Measurements from ENCODE around the gene EXOC4.
A peak's percentile ranks its signal among the peaks of the same experiment; 100 is the strongest.
"Not testable (repeated sequence)": the region's sequence is repeated elsewhere in the genome, so short reads cannot be mapped to it uniquely, and the experiment has no call there.

EXOC4 gene

DNA sequence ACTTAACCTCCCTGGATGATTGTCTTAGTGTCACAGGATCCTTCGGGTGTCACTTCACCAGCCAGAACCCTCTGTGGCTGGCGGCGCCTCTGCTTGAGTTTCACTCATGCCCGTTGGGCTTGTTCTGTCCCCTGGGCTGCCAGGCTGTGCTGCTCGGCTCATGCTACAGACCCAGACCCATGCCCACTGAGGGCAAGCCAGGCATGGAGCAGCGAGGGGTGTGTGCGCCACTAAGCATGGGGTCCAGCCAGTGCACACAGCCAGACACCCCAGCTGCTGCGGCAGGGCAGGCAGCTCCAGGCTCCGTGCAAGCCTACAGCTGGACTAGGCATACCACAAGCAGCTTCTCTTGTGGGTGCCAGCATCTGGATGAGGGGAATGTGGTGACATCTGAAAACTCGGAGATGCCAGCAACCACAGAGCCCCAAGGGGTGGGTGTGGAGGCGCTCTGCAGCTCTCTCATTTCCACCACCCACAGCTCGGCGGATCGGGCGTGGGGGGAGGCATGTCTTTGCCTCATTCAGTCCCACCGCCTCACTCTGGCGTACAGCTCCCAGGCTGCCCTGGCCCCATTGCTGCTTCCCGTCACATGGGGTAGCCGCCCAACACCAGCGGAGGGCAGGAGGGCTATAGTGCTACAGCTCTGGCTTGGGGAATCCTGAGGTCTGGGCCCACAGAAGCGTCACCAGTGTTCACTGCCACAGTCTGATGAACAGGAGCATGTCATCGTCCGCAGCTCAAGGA, 604.7 kb downstream of the EXOC4 start:
- DNase-seq, result no peak

DNA sequence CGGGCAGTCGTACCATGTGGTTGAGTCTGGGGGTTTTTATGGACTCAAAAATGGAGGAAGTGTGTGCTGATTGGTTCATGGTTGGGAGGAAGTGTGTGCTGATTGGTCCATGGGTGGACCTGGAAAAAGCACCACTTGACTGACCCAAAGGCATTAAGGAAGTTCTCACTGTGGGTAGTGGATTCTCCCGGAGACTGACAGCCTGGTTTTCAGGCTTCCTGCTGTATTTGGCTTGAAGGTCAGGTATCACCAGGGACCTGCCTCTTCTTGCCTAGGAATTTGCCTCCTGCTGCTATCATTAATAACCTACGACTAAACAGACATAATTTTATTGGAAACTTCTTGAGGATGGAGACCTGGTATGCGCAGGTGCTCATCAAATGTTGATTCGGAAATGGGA, 605.4 kb downstream of the EXOC4 start:
- no peak for DNase-seq

DNA sequence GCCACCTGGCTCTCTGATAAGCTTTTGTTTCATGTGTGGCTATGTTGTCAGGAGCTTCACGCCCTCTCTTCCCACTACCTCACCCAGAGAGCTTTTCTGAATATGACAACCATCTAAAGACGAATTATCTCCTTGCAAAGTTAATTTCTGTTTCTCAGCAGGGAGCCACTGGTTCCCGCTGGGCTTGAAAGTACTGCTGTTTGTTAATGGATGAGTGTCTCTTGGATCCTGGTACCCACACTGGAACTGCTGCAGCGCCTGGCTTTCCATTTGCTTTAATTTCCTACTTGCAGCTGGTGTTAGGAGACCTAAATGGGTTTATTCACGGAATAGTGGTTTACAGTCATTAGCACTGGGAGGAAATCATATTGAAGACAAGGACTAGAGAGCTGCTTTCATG, 606.4 kb downstream of the EXOC4 start:
- DNase-seq, result no peak

DNA sequence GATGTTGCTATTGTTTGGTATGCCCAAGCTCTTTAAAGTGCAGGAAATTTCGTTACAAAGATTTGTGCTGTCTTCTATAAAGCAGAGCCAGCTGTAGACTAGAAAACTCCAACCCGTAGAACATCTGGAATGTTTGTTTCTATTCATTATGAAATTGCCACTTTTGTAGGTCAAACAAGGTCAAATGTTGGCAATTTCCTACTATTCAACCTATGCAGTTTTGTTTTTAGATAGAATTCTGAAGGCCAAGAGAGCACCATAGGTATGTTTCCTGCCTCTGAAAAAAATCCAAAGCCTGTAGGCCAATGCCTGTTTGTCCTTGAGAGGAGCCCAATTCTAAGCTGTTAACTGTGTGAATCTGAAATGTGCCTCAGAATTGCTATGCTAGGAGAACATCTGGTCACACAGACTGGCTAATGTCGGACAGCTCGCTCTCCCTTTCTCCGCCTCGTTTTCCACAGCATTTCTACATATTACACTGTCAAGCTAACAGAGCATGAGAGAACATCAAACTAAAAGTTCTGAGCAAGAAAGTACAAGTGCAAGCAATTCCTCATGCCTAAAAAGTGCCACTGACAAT, 607.1 kb downstream of the EXOC4 start:
- no peak for DNase-seq

DNA sequence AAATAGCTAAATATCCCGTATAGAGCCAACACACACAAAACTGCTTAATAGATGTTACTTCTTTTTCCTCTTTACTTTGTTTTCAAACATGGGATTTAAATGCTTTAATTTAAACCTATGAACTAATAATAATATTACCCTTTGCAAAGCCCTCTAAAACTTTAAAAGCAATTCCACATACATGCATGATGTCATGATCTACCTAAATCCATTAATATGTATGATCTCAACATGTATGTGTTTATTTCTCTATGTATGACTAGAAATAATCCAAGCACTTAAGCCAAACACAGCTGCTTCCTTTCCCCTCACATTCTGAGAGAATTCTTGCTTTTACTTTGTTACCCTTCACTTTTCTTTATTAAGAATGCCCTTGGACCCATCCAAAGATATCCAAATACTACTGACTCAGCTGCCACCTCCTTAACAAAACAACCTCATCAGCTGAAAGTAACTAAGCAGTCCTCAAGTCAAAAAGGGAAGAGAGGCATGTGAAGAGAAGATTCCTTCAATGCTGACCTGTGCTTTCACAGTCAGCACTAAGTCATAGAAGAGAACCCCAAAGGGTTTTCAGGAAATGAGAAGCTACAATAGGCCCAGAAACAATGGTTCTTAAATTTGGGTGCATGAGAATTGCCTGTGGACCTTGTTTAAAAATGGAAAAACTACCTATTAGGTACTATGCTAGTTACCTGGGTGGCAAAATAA, 607.9 kb downstream of the EXOC4 start:
- no peak for DNase-seq

DNA sequence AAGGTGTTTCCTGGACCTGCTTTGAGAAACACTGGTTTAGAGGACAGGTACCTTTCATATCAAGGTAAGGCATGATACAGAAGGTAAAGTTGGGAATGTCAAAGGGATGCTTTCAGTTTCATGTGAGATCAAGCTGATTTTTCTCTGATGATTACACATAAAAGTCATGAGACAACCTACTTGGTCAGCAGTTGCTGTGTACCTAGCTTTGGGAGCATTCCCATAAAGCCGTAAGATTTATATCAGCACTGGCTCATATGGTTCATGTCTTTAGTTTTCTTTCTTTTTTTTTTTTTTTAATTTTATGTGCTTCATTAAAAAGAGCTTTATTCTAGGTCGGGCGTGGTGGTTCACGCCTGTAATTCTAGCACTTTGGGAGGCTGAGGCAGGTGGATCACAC, 609.0 kb downstream of the EXOC4 start:
- no peak for DNase-seq

DNA sequence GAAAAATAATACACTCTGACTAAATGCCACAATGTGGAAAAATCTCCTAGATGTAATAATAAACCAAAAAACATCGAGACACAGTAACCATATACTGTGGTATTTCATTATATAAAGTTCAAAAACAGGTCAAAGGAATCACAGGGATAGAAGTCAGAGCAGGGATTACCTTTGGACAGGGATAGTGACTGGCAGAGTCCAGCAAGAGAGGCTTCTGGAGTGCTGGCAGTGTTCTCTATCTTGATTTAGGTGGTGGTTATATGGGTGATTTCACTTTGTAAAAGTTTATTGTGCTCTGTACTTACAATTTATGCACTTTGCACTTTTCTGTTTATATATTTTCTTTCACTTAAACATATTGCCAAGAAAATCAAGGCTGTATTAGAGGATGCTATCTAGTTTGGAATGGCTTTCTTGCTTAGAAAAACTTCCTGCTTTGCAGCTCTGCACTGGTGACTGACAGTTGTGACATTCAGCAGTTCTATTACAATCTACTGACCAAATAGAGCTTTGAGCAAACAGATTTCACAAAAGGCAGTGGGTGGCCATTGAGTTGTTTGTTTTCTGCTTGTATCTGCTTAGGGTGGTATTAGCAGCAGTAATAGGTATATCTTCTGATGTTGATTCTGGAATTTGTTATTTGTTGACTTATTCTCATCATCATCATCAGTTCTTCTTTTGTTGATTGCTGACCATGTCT, 610.6 kb downstream of the EXOC4 start:
- no peak for DNase-seq

DNA sequence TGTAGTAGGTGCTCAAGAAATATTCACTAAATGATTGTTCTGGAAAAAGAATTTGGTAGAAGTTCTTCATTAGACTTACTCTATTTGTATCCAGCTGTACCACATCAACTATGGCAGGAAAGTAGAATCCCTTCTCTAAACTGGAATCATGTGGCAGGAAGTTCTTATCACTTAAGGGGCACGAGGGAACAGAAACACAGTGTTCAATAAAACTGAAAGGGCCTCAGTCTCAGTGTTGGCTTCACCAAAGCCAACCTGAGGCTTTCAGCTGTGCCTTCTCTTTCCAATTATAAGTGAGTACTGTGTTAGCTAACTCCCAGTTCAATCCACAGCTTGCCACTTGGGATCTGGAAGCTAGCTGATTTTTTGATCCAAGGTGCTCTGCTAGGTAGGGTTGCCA, 616.7 kb downstream of the EXOC4 start:
- no peak for DNase-seq

DNA sequence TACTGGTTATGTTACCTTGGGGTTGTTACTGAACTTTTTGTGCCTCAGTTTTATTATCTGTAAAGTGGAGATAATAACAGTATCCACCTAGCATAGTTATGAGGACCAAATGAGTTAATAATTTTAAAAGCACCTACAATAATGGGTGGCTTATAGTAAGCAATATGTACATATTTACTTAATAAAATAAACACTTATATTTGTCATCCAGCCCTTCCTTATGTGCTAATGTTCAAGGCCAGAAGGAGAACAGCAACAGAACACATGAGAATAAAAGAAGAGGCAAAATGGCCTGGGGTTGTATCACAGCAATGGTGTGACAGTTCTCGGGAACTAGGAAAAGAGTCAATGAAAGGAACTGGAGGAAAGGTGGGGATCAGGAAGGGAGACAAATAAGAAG, 618.9 kb downstream of the EXOC4 start:
- DNase-seq, result peak; percentile 31

DNA sequence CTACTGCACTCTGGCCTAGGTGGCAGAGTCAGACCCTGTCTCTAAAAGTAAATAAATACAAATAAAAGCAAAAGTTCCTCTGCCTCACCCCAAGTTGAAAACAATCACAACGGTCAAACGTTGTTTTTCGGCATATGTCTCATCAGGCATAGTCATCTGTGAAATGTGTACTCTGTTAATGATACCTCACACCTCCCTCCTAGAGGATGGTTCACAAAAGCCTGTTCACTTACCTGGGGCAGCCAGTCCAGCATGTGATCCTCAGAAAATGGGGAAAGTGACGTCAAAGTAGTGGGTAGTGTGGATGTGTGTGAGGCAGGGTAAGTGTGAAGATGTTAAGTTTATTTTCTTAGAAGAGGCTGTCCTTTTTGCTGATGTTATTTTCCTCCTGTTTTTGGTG, 620.3 kb downstream of the EXOC4 start:
- DNase-seq, result no peak

DNA sequence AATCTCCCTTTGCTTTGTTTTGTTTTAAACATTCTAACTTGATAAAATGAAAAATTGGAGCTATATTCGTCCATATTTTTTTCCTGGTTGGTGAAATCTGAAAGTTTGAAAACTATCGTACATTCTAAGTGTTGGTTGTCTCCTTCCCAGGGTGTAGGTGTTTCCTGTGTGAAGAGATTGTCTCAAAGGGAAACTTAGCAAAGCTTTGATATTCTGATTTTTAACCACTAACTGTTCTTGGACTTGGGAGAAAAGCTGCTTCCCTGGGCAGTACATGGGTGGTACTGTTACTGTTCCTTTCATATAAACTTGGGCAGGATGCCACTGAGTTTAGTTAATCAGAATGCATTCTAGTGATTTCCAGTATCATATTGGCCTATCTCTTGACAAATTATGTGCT, 620.8 kb downstream of the EXOC4 start:
- DNase-seq, result no peak

DNA sequence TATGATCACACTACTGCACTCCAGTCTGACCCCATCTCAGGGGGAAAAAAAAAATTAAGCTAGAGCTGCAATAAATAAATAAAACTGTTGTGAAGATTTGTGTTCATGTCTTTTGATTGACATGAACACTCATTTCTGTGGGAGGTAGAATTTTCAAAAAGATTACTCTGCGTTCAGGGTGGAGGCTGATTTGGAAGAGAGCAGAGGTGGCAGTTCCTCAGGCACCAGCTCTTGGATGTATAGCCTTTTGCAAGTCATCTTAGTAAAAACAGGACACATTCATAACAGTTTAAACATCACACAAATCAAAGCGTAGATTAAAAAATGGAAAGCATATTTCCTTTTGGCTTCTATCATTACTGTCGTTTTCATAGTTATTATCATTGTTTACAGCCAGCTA, 630.7 kb downstream of the EXOC4 start:
- no peak for DNase-seq

DNA sequence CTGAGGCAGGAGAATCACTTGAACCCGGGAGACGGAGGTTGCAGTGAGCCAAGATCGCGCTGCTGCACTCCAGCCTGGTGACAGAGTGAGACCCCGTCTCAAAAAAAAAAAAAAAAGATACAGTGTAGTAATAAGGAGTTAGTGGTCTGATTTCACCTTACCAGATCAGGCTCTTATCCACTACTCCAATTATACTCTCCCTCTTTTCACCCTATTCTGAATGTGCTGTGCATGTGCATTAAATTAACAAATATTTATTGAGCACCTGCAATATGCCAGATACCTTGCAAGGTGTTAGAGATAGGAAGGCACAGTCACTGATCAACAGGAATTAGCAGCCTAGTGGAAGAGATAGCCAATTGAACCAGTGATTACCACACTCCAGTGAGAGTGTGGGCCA, 632.3 kb downstream of the EXOC4 start:
- DNase-seq, result no peak

DNA sequence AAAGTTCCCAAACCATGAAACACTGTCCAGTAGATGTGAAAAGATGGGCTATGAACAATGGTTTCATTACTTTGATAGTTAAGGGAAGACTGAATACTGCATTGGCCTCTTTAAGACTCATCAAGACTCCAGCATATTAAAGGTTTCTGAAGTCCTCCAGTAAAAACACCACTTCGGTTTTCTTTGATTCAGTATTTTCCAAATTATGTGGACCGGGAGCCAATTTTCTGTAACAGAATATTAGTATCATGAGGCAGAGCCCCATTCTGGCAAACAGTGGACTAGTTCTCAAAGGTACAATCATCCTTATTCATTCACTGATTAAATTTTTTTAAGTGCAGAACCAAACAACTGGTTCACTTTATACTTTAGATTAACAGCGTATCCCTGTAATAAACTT, 633.2 kb downstream of the EXOC4 start:
- DNase-seq, result no peak

DNA sequence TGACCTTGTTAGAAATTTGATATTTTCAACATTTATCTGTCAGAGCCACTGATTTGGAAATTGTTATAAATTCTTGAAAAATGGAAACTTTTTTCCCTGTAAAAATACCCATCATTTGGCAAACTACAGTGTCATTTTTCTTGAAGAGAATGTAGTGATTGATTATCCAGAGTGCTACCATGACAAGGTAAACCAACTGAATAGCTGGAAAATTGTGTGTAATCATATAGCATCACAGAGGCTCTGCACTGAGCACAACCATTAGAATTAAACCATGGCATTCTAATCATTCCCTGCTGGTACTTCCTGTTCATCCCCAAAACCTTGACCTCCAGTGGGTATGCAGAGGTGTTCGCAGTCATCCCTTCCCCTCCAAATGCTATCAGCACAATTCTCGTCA, 633.9 kb downstream of the EXOC4 start:
- DNase-seq, result no peak

DNA sequence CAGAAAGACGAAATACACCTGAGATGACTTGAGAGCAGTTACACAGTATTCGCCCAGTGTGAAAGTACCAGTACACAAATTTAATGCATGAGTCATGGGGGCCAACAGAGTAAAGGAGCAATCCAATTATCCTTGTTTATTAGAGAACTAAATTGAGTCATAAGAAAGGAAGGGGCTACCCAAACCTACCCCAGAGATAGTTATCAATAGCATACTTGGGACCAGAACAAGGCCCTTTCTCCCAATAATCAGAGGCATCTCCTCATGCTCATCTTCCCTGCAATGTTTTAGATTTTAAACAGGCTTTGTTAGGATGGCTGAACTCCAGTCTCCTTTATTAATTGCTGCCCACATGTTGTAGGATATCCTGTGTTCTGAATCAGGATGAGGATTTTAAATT, 634.6 kb downstream of the EXOC4 start:
- no peak for DNase-seq

DNA sequence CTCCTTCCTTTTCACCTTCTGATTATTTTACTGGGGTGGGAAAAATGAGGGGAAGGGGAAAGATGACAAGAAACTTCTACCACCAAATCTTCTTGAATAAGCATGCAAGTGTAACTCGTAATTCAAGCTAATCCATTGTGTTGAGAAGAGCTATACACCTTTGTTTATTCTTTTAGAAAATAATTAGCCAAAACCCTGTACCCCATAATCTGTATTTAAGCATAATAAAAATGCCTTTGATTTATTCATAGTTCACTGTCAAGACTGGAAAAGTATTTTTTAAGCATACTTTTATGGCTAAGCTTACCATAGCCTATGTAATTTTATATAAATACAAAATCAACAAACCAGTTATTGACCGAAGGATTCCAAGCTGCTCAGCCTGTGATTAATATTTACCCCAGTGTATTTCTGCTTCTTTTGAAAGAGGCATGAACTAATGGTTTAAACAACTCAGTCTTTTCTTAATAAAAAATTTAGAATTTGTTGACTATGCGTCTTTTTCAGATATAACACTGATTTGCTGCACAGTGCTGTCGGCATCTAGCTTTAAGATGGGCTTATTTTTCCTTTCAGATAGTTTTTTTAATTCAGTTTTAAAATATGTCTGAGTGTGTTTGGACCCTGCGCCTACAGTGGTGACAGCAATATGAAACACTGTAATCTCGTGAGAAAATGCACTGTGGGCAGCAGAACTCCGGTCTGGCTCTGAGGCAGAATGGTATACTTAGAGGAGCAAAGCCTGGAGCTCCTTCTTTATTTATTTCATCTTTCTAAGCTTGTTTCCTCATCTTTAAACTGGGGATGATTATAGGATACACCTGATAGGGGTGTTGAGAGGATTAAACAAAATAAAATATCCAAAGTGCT, 635.4 kb downstream of the EXOC4 start:
- no peak for DNase-seq

DNA sequence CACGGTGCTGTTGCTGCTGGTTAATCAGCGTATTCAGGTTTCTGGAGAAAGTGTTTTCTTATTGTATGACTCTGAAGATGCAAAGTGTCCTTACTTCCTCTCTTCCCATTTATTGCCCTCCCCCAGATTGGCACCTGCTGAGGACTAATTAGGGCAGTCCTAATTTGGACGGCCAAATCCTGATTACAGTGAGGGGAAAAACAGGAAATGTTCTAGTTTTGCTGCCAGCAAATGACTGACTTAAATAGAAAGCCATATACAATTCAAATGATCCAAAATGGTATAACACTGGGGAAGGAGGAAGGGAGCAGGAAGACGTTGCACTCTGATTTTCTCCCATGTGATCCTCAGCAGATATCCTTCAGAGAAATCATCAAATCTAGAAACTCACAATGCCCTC, 651.9 kb downstream of the EXOC4 start:
- peak; percentile 23 for DNase-seq

DNA sequence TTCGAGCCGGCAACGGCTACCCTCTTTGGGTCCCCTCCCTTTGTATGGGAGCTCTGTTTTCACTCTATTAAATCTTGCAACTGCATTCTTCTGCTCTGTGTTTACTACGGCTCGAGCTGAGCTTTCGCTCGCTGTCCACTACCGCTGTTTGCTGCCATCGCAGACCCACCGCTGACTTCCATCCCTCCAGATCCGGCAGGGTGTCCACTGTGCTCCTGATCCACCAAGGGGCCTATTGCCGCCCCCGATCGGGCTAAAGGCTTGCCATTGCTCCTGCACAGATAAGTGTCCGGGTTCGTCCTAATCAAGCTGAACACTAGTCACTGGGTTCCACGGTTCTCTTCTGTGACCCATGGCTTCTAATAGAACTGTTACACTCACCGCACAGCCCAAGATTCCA, 653.7 kb downstream of the EXOC4 start:
- not testable (repeated sequence) for DNase-seq

DNA sequence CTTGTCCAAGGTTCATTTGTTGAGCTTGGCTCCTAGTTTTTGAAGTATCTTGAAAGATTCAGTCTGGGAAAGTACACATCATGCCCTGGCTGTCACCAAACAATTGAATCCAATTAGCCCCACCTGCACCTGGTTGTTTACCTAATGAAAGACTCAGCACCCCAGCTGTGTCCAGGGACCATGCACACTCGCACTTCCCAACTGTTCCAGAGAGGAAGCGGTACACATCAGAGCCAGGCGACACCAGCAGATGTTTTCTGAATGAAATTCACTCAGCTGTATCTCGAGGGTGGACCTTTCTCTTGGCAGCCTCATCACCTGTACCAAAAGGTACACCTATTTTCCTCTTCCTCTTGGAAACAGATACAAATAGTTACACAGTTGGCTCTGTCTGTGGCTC, 657.9 kb downstream of the EXOC4 start:
- peak; percentile 92 for DNase-seq

DNA sequence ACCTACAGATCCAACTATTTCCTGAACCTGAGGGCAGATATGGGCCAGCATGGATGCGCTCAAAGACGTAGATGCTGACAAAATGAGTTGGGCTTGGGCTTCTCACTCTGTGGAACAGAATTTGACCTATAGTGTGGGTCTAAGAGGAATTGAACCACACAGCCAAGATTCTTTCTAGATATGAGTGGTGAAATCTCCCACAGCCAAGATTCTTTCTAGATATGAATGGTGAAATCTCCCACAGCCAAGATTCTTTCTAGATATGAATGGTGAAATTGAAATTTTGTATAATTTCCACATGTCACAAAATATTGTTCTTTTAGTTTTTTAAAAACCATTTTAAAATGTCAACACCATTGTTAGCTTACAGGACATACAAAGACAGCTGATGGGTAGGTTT, 658.8 kb downstream of the EXOC4 start:
- DNase-seq, result no peak

DNA sequence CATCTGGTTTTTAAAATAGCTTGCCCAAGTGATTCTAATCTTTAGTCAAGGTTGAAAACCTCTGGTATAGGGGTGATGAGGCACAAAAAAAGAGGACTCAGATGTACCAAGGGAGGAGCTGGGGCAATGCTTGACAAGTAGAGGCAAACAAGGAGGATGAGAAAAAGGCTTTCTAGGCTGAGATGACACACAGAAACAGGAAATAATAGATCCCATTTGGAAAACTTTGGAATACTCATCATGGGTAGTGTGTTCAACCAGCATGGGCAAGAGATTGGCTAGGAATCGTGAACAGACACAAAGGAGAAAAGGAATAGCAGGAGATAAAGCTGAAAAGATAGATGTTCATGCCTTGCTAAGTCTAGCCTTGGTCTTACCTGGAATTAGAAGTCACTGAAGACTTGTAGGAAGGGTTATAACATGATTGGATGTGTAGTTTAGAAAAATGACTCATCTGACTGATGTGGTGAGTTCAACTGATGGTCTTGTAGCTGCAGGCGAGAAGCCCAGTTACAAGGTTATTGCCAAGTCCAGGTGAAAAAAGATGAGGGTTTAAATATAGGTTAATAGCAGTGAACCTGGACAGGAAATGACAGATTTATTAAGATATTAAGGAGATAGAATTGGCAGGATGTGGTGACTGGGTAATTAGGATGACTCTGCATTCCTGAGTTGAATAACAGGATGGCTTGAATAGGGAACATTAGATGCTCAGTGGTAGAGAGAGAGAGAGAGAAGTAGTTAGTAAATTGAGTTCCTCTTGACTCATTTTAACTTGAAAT, 660.2 kb downstream of the EXOC4 start:
- DNase-seq, result no peak
